H1 (cell line): Measurements from ENCODE around the gene ASL. TPM values are rescaled to one million over a fixed set of nuclear protein-coding genes. Genes with fewer than 3 reads are reported as not detected.

Source experiments
- CTCF ChIA-PET: fragments of 300-600 bp; sonication (Branson Sonifier 250); formaldehyde crosslinking; loops from one replicate; lab custom pipeline; 2021; ENCODE audit not compliant: partially characterized antibody; lab: Charles Lee
- POLR2A ChIA-PET: fragments of 300-600 bp; sonication (Branson Sonifier 250); formaldehyde crosslinking; loops from one replicate; lab custom pipeline; 2021; ENCODE audit warnings: inconsistent platforms; ENCODE audit not compliant: partially characterized antibody; lab: Charles Lee
- DNase-seq, 2 experiments: peaks; one replicate each; pipeline versions ENCODE4 v3.0.0 to v3.0.0-alpha.2; 2010 to 2022; ENCODE audit warnings: low spot score in 2 of 2, low read depth in 1 of 2, mixed read lengths in 1 of 2
- FAIRE-seq: peaks from 2 replicates; lab custom pipeline; 2011; peaks lifted over from hg19 to GRCh38; lab: Jason Lieb, UNC
- H2AFZ ChIP-seq: 2 replicates; pipeline ENCODE4 v1.8.1; 2012; ENCODE audit warnings: low read length, inconsistent platforms
- H2AK5ac ChIP-seq: 2 replicates; pipeline ENCODE4 v1.6.1; 2013; ENCODE audit warnings: low read depth, low read length
- H2BK120ac ChIP-seq: replicated peaks from 2 replicates; pipeline ENCODE3; 2013; ENCODE audit warnings: low read depth, low read length, inconsistent platforms
- H2BK12ac ChIP-seq: 2 replicates; pipeline ENCODE4 v1.6.1; 2013; ENCODE audit warnings: low read depth, low read length
- H2BK15ac ChIP-seq: 2 replicates; pipeline ENCODE4 v1.6.1; 2013; ENCODE audit warnings: low read length
- H2BK20ac ChIP-seq: 2 replicates; pipeline ENCODE4 v1.6.1; 2013; ENCODE audit warnings: low read length
- H2BK5ac ChIP-seq: 2 replicates; pipeline ENCODE4 v1.6.1; 2013; ENCODE audit warnings: low read depth, low read length
- H3K14ac ChIP-seq: 2 replicates; pipeline ENCODE4 v1.6.1; 2013; ENCODE audit warnings: inconsistent platforms; ENCODE audit not compliant: insufficient read length
- H3K18ac ChIP-seq: 2 replicates; pipeline ENCODE4 v1.6.1; 2013; ENCODE audit warnings: low read length; ENCODE audit errors: extremely low read depth
- H3K23ac ChIP-seq: 2 replicates; pipeline ENCODE4 v1.6.1; 2013; ENCODE audit warnings: inconsistent platforms; ENCODE audit not compliant: insufficient read length
- H3K23me2 ChIP-seq: 2 replicates; pipeline ENCODE4 v1.6.1; 2013; ENCODE audit warnings: low read depth, low read length
- H3K27ac ChIP-seq: 2 replicates; pipeline ENCODE4 v1.6.1; 2011; ENCODE audit warnings: low read depth, low read length, inconsistent platforms
- H3K27me3 ChIP-seq, 4 experiments: replicated peaks in 1 of 4; 1 replicate in 1 of 4; 2 replicates in 3 of 4; pipeline versions ENCODE4 v1.6.1 to v1.8.1; 2011 to 2013; ENCODE audit warnings: low read length in 3 of 4, mild to moderate bottlenecking in 3 of 4, inconsistent platforms in 2 of 4, mixed read lengths in 2 of 4, moderate library complexity in 1 of 4; ENCODE audit not compliant: control insufficient read depth in 3 of 4, insufficient read depth in 3 of 4; ENCODE audit errors: extremely low read depth in 1 of 4
- H3K36me3 ChIP-seq, 4 experiments: 2 replicates each; pipeline versions ENCODE4 v1.6.1 to v1.8.1; 2011 to 2013; ENCODE audit warnings: mild to moderate bottlenecking in 4 of 4, low read length in 3 of 4, moderate library complexity in 2 of 4, control low read depth in 1 of 4, inconsistent platforms in 1 of 4; ENCODE audit not compliant: insufficient read depth in 4 of 4, control insufficient read depth in 2 of 4
- H3K4ac ChIP-seq: replicated peaks from 2 replicates; pipeline ENCODE3; 2013; ENCODE audit warnings: low read length, low read depth, mixed read lengths, inconsistent platforms; ENCODE audit not compliant: insufficient read length
- H3K4me1 ChIP-seq, 4 experiments: replicated peaks in 1 of 4; 1 replicate in 1 of 4; 2 replicates in 3 of 4; pipeline versions ENCODE4 v1.6.1 to v1.8.1; 2011 to 2013; ENCODE audit warnings: low read length in 3 of 4, inconsistent platforms in 2 of 4, mixed read lengths in 1 of 4; ENCODE audit not compliant: insufficient read depth in 4 of 4, control insufficient read depth in 3 of 4
- H3K4me2 ChIP-seq, 2 experiments: 2 replicates each; pipeline versions ENCODE4 v1.6.1 to v1.8.1; 2011 to 2013; ENCODE audit warnings: low read depth in 2 of 2, low read length in 2 of 2, control low read depth in 1 of 2, inconsistent platforms in 1 of 2, mild to moderate bottlenecking in 1 of 2; ENCODE audit not compliant: insufficient read depth in 1 of 2
- H3K4me3 ChIP-seq, 4 experiments: fragments of 200-600, 300-600 bp in 1 of 4; sonication (generic), shearing (Covaris generic), sonication (Bioruptor Twin) in 1 of 4; 2 replicates each; pipeline versions ENCODE4 v1.5.1 to v1.8.1; 2011 to 2016; ENCODE audit warnings: low read length in 4 of 4, low read depth in 3 of 4, control low read depth in 2 of 4, inconsistent platforms in 2 of 4, mild to moderate bottlenecking in 2 of 4, mixed read lengths in 1 of 4, moderate library complexity in 1 of 4; ENCODE audit not compliant: insufficient read depth in 2 of 4; ENCODE audit errors: extremely low read depth in 1 of 4
- H3K56ac ChIP-seq: replicated peaks from 2 replicates; pipeline ENCODE3; 2013; ENCODE audit warnings: low read depth, mild to moderate bottlenecking, mixed read lengths, low read length, inconsistent platforms; ENCODE audit not compliant: insufficient read length
- H3K79me1 ChIP-seq: 2 replicates; pipeline ENCODE4 v1.6.1; 2013; ENCODE audit warnings: low read depth, low read length, control low read depth
- H3K79me2 ChIP-seq, 2 experiments: 2 replicates each; pipeline versions ENCODE4 v1.6.1 to v1.8.1; 2012 to 2013; ENCODE audit warnings: low read length in 2 of 2, mild to moderate bottlenecking in 2 of 2, inconsistent platforms in 1 of 2; ENCODE audit not compliant: insufficient read depth in 2 of 2, control insufficient read depth in 1 of 2
- H3K9ac ChIP-seq, 4 experiments: replicated peaks in 1 of 4; 1 replicate in 1 of 4; 2 replicates in 3 of 4; pipeline versions ENCODE4 v1.6.1 to v1.8.1; 2011 to 2013; ENCODE audit warnings: low read depth in 3 of 4, low read length in 3 of 4, control low read depth in 2 of 4, mild to moderate bottlenecking in 2 of 4, moderate library complexity in 2 of 4, inconsistent platforms in 1 of 4; ENCODE audit errors: extremely low read depth in 1 of 4
- H3K9me3 ChIP-seq, 2 experiments: 2 replicates each; pipeline versions ENCODE4 v1.6.1 to v1.8.1; 2012 to 2013; ENCODE audit warnings: mild to moderate bottlenecking in 2 of 2, moderate library complexity in 2 of 2, control low read depth in 1 of 2, inconsistent platforms in 1 of 2, low read depth in 1 of 2, low read length in 1 of 2, mixed read lengths in 1 of 2; ENCODE audit not compliant: insufficient read depth in 2 of 2
- H4K20me1 ChIP-seq, 2 experiments: replicated peaks in 1 of 2; 2 replicates each; pipeline versions ENCODE3 to v1.8.1; 2011 to 2013; ENCODE audit warnings: inconsistent platforms in 2 of 2, low read length in 2 of 2, mild to moderate bottlenecking in 1 of 2; ENCODE audit not compliant: insufficient read depth in 2 of 2, control insufficient read depth in 1 of 2
- H4K5ac ChIP-seq: 2 replicates; pipeline ENCODE4 v1.6.1; 2013; ENCODE audit warnings: low read length, low read depth, mixed read lengths, inconsistent platforms; ENCODE audit not compliant: insufficient read length
- H4K8ac ChIP-seq: 2 replicates; pipeline ENCODE4 v1.8.0; 2013; ENCODE audit warnings: mild to moderate bottlenecking, moderate library complexity, low read length, inconsistent platforms; ENCODE audit not compliant: insufficient read depth; ENCODE audit errors: extremely low read depth
- H4K91ac ChIP-seq: replicated peaks from 2 replicates; pipeline ENCODE3; 2013; ENCODE audit warnings: low read length, mixed read lengths, inconsistent platforms; ENCODE audit not compliant: insufficient read length
- EZH2 ChIP-seq: fragments of 200-600 bp; sonication (generic); IDR thresholded peaks from 2 replicates; pipeline ENCODE4 v1.7.1; 2012; ENCODE audit warnings: low read depth, mild to moderate bottlenecking, moderate library complexity, low read length, inconsistent platforms; ENCODE audit not compliant: severe bottlenecking
- KDM5A ChIP-seq: fragments of 200-600 bp; IDR thresholded peaks from 2 replicates; pipeline ENCODE4 v1.7.1; 2012; ENCODE audit warnings: mild to moderate bottlenecking, low read length, inconsistent platforms, mixed read lengths
- WGBS, 2 experiments: shearing (Covaris generic) in 1 of 2; methylation state at CpG; one replicate each; pipeline versions ENCODE4 v1.1.6 to v1.1.7; 2013 to 2015; ENCODE audit warnings: low lambda C conversion rate in 2 of 2, mixed read lengths in 2 of 2, inconsistent platforms in 1 of 2, low coverage in 1 of 2, missing lambda C conversion rate in 1 of 2; ENCODE audit not compliant: insufficient replicate concordance in 2 of 2, insufficient coverage in 1 of 2, insufficient read length in 1 of 2; ENCODE audit errors: extremely low coverage in 1 of 2, missing lambda C conversion rate in 1 of 2; 5-methylcytosine and 5-hydroxymethylcytosine counted together
- polyA plus RNA-seq, 7 experiments: library from polyadenylated mRNA; depleted of rRNA in 3 of 7; stranded (reverse) in 5 of 7; unstranded in 2 of 7; fragments of >200 nt in 5 of 7; fragments of 200-250 nt in 2 of 7; gene quantifications; 1 replicate in 5 of 7; 2 replicates in 1 of 7; 4 replicates in 1 of 7; pipeline versions ENCODE4 v1.2.1 to v1.2.3, GENCODE V29; 2011 to 2013; ENCODE audit warnings: missing spikeins in 2 of 7, mixed read lengths in 2 of 7
- total RNA-seq: library from RNA; stranded (reverse); fragmentation: NEBNext Ultra II Directional; extraction: Animal tissue kit (Norgen Biotek cat#: 25700); gene quantifications from 2 replicates; pipeline ENCODE4 v1.2.1, GENCODE V29; 2021

ASL gene
- total and polyA plus RNA-seq, 2 of the 8 experiments (the other 6 are each of a cell fraction or from before 2014, with no cell fraction given), result 23.3 to 35.3 TPM

DNA sequence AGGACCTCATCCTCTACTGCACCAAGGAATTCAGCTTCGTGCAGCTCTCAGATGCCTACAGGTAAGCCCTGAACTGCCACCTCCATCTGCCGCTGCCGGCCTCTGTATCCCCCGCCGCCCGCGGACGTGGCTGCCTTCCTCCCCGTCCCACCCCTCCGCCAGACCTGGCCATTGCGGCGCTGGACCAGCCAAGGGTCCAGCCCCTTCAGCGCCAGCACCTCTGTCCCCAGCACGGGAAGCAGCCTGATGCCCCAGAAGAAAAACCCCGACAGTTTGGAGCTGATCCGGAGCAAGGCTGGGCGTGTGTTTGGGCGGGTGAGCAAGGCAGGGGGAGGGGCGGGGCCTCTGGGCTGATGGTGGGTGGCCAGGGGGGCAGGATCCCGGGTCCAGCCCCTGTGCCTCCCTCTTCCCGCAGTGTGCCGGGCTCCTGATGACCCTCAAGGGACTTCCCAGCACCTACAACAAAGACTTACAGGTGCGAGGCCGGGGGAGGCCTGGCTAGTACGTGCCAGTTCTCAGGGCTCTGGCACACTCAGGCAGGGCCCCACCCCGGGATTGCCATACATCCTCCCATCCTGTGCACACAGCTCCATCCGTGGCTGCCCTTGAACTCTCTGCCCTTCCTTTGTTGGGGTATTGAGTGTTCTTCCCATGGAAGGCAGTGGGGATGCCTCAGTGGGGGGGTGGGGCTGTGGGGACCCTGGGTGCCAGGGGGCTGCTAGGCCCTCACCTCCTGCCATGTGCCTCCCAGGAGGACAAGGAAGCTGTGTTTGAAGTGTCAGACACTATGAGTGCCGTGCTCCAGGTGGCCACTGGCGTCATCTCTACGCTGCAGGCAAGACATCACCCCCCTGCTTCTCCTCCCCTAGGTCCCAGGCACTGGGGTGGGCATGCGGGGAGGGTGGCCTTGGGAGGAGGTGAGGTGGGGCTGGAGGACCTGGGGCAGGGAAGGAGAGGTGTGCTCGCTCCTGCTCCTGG, 13.5 kb downstream of the ASL start:
- Histone ChIP-seq H2AK5ac (no peak overlapping the region), H2BK5ac (no peak overlapping the region; the same call in 1 of the 2 replicates), H2BK20ac (no peak overlapping the region), H3K56ac (no peak overlapping the region), H3K18ac (no peak overlapping the region), H3K79me2 (no peaks in the 10 kb centered on the region), H2BK15ac (no peak overlapping the region), H3K36me3 (no peaks in the 10 kb centered on the region), H3K9me3 (no peaks in the 10 kb centered on the region), H2BK120ac (no peak overlapping the region), H3K4me2 (no peak overlapping the region), H3K14ac (no peak overlapping the region), H3K23ac (no peak overlapping the region), H3K4ac (no peak overlapping the region), H2BK12ac (no peak overlapping the region), H3K4me1 (peaks cover 0 to 5% (median 2%) of the 10 kb centered on the region in 4 experiments; a peak in 3 of 7 replicates), H3K23me2 (no peaks in the 10 kb centered on the region), H3K27me3 (no peaks in the 10 kb centered on the region), H4K91ac (no peak overlapping the region), H3K4me3 (no peak overlapping the region), H3K9ac (no peak overlapping the region), H4K20me1 (peaks cover 0 to 6% of the 10 kb centered on the region in 2 experiments), H4K8ac (no peak overlapping the region; the same call in 1 of the 2 replicates), H2AFZ (no peak overlapping the region), H4K5ac (no peak overlapping the region), H3K27ac (no peak overlapping the region), H3K79me1 (no peaks in the 10 kb centered on the region)
- WGBS, 2 experiments, result 87% methylated on average over 15 of the region's 32 CpGs; no CpG with 5 or more reads in 1 of the 2 experiments
- no peak for TF ChIP-seq EZH2
- TF ChIP-seq KDM5A, result no peak
- ChIA-PET POLR2A (interaction anchor here (1.1 to 2.2 kb wide), 3 partner anchors 13 to 116 kb away, joined by 3 to 9 read pairs (median 5); partner anchors contain the start of genes ASL, CRCP and TPST1), CTCF (interaction anchor here (0.6 kb wide), 1 partner anchor 357 kb away, joined by 4 read pairs; no protein-coding TSS in a partner anchor)
- FAIRE-seq (no peak), DNase-seq (no peak)
